ENCODE results near the gene ZBTB17.
"Not testable (repeated sequence)": the region's sequence is repeated elsewhere in the genome, so short reads cannot be mapped to it uniquely, and the experiment has no call there.

Gene ZBTB17

DNA sequence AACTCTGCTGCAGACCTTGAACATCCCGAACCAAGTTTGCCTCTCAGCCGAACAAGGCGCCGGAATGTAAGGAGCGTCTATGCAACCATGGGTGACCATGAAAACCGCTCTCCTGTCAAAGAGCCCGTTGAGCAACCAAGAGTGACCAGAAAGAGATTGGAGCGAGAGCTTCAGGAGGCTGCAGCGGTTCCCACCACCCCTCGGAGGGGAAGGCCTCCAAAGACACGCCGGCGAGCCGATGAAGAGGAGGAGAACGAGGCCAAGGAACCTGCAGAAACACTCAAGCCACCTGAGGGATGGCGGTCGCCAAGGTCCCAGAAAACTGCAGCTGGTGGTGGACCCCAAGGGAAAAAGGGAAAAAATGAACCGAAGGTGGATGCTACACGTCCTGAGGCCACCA lies 44.0 kb downstream of the ZBTB17 start:
- no peak for DNase-seq

DNA sequence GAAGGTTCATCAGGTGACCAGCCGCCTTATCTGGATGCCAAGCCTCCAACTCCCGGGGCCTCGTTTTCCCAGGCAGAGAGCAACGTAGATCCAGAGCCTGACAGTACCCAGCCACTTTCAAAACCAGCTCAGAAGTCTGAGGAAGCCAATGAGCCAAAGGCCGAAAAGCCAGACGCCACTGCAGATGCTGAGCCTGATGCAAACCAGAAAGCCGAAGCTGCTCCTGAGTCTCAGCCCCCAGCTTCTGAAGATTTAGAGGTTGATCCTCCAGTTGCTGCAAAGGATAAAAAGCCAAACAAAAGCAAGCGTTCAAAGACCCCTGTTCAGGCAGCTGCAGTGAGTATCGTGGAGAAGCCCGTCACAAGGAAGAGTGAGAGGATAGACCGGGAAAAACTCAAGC lies 44.5 kb downstream of the ZBTB17 start:
- DNase-seq, result no peak

DNA sequence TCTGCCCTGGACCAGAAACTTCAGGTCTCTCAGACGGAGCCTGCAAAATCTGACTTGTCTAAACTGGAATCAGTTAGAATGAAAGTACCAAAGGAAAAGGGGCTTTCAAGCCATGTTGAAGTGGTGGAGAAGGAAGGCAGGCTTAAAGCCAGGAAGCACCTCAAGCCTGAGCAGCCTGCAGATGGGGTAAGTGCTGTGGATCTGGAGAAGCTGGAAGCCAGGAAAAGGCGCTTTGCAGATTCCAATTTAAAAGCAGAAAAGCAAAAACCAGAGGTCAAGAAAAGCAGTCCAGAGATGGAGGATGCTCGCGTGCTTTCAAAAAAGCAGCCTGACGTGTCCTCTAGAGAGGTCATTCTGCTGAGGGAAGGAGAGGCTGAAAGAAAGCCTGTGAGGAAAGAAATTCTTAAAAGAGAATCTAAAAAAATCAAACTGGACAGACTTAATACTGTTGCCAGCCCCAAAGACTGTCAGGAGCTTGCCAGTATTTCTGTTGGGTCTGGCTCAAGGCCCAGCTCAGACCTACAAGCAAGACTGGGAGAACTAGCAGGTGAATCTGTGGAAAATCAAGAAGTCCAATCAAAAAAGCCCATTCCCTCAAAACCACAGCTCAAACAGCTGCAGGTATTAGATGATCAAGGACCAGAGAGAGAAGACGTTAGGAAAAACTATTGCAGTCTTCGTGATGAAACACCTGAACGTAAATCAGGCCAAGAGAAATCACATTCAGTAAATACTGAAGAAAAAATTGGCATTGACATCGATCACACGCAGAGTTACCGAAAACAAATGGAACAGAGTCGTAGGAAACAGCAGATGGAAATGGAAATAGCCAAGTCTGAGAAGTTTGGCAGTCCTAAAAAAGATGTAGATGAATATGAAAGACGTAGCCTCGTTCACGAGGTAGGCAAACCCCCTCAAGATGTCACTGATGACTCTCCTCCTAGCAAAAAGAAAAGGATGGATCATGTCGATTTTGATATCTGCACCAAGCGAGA lies 46.6 kb downstream of the ZBTB17 start:
- DNase-seq, result no peak

DNA sequence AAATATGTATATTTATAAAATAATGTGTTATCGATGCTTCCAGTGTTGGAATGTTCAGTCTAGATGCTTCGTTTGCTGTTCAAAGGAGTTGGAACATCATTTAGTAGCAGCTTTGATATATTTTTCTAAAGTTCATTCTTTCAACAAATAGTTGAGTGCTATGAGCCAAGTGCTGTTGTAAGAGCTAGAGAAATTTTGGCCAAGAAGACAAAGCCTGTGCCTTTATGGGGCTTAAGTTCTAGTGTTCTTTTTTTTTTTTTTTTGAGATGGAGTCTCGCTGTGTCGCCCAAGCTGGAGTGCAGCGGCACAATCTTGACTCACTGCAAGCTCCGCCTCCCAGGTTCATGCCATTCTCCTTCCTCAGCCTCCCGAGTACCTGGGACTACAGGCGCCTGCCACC lies 49.5 kb downstream of the ZBTB17 start:
- not testable (repeated sequence) for DNase-seq

DNA sequence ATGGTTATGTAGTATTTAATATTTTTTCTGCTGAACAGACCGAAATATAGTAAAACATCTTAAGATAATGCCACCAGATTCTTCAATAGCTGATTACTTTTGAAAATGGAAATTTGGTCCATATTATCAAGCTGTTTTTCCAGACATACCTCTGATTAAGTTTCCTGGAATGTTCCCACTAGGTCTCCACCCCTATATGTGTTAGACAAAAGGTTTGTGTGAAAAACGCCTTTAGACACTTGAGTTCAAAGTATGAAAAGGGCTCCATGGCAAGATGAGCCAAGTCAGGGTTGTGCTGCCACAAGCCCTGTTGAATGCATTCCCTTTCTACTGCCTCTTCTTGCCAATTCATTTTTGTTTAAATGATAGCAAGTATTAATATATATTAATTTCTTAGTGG lies 52.7 kb downstream of the ZBTB17 start:
- no peak for DNase-seq

DNA sequence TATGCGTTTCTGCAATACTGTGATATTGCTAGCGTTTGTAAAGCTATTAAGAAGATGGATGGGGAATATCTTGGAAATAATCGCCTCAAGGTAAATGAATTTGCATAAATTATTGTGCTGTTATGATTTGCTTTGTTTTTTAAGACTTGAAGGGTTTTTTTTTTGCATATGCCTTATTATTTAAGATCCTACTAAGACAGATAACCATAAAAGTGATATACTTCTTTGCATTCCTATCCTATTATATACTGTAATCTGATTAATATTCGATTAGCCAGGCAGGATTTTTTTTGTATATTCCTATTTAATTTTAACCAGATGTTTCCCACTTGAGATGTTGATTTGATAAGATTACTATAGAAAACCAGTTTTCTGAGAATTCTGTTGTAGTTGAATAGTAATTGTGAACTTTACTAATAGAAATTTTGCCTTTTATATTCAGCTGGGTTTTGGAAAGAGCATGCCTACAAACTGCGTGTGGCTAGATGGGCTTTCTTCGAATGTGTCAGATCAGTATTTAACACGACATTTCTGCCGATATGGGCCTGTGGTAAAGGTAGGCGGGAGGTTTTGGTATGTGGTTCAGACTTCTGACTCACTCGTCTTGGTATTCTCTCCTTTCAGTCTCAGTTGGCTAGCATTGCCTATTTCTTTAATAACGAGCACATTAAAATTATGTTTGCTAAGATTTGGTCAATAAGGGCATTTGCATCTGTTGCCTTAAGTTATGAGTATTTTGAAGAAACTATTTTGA lies 56.8 kb downstream of the ZBTB17 start:
- peak; percentile 18 for DNase-seq

DNA sequence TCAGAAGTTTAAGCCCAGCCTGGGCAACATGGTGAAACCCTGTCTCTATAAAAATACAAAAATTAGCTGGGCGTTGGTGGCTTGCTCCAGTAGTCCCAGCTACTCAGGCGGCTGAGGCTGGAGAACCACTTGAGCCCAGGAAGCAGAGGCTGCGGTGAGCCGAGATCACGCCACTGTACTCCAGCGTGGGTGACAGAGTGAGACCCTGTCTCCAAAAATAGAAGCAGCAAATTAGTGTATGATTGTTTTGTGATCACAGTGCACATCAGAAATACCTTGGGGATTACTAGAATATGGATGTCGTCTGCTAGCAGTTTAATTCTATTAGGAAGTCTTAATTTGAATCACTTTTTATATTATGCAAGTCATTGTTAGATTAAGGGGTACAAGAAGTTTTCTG lies 59.0 kb downstream of the ZBTB17 start:
- DNase-seq, result no peak

DNA sequence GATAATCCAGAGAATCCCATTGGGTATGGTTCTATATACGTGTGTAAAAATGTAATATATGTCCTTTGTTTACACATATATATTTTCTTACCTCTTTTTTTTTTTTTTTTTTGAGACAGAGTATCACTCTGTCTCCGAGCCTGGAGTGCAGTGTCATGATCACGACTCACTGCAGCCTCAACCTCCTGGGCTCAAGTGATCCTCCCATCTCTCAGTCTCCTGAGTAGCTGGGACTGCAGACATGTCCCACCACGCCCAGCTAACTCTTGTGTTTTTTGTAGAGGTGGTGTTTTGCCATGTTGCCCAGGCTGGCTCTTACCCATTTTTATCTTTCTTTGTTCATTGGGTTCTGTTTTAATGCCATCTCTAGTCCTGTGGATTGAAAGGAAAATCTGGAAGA lies 59.5 kb downstream of the ZBTB17 start:
- no peak for DNase-seq

DNA sequence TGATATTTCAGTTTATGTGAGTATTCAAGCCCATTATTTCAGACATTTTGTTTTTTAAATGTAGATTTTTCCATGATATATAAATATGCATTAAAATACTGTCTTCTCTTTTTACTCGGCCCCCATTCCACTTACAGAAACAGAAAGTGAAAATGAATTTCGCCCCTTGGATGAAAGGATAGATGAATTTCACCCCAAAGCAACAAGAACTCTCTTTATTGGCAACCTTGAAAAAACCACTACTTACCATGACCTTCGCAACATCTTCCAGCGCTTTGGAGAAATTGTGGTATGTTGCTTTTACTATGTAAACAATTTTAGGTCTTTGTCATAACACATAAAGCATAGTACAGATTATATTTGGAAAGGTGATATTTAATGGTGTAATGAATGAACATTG lies 59.9 kb downstream of the ZBTB17 start:
- no peak for DNase-seq

DNA sequence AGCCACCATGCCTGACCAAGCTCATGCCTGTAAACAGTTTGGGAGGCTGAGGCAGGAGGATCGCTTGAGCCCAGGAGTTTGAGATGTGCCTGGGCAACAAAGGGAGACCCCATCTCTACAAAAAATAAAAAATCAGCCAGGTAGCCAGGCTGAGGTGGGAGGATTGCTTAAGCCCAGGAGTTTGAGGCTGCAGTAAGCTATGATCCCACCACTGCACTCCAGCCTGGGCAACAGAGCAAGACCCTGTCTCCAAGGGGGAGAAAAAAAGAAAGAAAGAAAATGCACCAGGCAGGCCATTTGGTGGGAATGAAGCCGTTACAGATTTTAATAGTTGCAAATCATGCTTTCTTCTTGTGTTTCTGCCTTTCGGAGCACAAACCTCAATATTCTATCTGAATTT lies 62.3 kb downstream of the ZBTB17 start:
- DNase-seq, result not testable (repeated sequence)

DNA sequence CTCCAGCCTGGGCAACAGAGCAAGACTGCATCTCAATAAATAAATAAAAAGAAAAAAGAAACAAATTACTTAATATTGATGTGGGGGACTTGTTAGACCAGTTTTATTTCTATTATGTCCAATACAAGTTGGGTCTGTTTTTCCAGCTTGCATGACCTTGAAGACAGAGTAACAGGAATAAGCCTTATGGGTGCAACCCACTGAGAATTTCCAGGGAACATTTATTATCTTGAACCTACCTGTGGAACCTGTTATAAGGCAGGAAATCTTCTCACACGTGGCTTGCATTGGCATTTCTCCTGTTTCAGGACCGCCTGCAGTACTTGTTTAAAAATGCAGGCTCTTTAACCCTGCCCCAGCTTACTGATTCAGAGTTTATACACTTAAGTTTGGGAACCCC lies 64.0 kb downstream of the ZBTB17 start:
- DNase-seq, result no peak

DNA sequence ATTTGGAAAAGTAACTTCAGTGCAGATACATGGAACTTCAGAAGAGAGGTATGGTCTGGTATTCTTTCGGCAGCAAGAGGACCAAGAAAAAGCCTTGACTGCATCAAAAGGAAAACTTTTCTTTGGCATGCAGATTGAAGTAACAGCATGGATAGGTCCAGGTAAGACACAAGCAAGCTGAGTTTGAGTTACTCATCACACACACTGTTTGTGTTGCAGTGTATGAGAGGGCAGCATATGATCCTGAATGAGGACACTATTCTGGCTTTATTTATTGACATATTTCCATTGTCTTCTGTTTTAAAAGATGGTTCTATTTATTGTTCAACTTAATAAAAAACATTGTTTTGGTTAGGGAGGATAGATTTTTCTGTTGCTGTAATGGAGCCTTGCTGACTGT lies 64.8 kb downstream of the ZBTB17 start:
- DNase-seq, result no peak

DNA sequence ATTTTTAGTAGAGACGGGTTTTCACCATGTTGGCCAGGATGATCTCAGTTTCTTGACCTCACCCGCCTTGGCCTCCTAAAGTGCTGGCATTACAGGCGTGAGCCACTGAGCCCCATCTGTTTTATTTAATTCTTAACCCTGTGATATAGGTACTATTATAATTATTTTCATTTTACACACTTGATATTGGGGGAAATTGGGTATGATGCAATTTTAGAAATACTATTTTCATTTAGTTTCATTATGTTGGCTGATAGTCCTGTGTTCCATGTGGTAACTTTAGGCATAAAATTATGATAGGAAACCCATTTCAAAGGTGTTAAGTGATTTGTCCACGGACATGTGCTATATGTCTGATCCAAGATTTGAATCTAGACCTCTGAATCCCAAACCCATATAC lies 67.3 kb downstream of the ZBTB17 start:
- no peak for DNase-seq

DNA sequence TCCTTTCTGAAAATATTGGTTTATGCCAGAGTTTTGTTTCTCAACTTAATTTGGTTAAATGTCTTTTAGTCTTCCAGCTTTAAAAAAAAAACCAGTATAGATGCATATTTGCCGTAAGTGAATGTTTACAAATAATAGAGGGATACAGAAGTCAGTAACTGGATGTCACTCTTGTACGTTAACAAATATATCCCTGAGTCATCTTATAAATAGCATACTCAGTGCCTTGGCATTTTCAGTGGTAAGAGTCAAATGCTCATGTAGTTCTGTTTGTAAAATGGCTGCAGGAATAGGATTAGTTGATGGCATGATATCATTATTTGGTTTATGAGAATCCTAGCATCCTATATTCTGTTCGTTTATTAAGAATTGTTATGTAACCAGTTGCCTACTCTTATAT lies 73.0 kb downstream of the ZBTB17 start:
- no peak for DNase-seq

DNA sequence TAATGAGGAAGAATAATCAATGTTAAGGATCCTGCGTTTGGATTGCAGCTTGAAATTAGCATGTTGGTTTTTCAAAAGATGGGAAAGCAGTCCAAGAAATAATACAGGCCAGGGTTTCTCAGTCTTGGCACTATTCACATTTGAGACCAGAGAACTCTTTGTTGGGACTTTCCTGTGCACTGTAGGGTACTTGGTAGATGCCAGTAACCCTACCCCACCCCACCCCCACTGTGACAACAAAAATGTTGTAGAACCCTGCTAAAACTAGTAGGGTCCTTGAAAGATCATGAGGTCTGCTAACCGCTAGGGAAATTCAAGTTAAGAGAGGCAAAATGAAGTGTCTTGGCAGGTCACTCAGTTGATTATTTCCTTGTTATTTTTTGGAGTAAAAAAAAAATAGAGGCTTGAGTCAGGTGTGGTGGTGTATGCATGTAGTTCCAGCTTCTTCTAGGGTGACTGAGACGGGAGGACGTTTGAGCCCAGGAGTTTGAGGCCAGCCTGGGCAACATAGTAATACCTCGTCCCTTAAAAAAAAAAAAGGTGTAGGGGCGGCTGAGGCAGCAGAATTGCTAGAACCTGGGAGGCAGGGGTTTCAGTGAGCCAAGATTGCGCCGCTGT lies 75.1 kb downstream of the ZBTB17 start:
- no peak for DNase-seq

DNA sequence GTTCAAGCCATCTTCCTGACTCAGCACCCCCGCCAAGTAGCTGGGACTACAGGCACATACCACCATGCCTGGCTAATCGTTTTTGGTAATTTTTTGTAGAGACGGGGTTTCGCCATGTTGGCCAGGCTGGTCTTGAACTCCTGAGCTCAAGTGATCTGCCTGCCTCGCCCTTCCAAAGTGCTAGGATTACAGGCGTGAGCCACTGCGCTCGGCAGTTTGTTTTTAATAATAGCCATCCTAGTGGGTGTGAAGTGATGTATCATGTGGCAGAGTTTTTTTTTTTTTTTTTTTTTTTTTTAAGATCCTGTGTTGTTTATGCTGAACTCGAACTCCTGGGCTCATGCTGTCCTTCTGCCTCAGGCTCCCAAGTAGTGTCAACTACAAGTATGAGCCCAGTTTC lies 76.6 kb downstream of the ZBTB17 start:
- DNase-seq, result no peak

DNA sequence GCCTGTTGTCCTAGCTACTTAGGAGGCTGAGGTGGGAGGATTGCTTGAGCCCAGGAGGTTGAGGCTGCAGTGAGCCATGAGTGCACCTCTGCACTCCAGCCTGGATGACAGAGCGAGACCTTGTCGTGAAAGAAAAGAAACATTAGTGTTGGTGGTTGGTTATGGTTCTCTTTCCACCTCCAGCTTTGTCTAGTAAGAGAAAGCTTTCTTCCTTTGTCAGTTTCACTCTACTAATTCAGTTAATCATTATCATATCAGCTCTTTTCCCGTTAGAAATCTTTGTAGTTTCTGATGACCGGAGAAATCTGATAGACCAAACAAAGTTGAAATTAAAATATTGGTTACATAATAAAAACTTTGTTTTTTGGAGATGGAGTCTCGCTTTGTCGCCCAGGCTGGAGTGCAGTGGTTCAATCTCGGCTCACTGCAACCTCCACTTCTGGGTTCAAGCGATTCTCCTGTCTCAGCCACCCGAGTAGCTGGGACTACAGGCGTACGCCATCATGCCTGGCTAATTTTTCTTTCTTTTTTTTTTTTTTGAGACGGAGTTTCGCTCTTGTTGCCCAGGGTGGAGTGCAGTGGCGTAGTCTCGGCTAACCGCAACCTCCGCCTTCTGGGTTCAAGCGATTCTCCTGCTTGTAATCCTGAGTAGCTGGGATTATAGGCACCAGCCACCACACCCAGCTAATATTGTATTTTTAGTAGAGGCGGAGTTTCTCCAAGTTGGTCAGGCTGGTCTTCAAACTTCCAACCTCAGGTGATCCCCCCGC lies 78.9 kb downstream of the ZBTB17 start:
- not testable (repeated sequence) for DNase-seq

DNA sequence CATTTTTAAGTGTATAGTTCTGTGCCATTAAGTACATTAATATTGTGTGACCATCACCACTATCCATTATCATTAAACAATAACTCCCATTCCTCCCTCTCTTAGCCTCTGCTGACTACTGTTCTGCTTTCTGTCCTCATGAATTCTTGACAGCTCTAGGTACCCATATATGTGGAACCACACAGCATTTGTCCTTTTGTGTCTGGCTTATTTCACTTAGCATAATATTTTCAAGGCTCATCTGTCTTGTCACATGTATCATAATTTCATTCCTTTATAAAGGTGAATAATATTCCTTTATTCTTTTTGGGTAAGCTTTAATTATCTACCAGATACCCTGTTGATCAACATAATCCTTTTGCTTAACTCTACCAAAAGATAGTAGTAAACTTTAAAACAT lies 80.7 kb downstream of the ZBTB17 start:
- no peak for DNase-seq

DNA sequence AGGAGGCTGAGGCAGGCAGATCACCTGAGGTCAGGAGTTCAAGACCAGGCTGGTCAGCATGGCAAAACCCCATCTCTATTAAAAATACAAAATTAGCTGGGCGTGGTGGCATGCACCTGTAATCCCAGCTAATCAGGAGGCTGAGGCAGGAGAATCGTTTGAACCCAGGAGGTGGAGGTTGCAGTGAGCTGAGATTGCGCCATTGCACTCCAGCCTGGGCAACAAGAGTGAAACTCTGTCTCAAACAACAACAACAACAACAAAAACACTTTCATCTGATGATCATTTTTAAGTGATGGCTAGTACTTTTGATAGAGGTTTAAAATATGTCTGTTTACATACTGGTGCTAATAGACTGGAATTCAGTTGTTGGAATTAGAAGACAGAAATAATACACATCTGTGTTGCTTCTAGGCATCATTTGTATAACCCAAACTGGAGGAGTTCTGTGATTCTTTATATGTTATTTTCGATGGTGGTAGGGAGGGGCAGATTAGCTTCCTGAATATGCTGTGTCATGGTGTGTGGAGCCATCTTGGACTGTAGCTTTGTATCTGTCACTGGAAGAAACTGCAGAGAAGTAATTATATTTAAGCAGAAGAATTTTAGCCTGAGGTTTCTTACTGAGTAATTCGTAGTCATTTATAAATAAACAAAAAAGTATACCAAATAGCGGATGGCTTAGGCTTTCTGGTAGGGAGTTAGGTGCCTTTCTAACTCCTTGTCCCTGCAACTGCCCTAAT lies 82.9 kb downstream of the ZBTB17 start:
- DNase-seq, result not testable (repeated sequence)
